AG09309 (cell line): ENCODE results near the gene SPPL2B.

Experiments
- DNase-seq: peaks from one replicate; pipeline ENCODE4 v3.0.0-alpha.2; 2010; ENCODE audit warnings: low read depth
- H3K4me3 ChIP-seq: 2 replicates; pipeline ENCODE4 v1.5.1; 2011; ENCODE audit warnings: mild to moderate bottlenecking, low read depth, low read length, moderate library complexity; ENCODE audit not compliant: control insufficient read depth
- TF ChIP-seq, protein P1 (sequence below): IDR thresholded peaks from 2 replicates; pipeline ENCODE4 v1.5.1; 2011; ENCODE audit warnings: mild to moderate bottlenecking, low read depth, low read length, inconsistent platforms; ENCODE audit not compliant: insufficient read depth, control insufficient read depth; ENCODE audit errors: missing control alignments

The SPPL2B gene

DNA sequence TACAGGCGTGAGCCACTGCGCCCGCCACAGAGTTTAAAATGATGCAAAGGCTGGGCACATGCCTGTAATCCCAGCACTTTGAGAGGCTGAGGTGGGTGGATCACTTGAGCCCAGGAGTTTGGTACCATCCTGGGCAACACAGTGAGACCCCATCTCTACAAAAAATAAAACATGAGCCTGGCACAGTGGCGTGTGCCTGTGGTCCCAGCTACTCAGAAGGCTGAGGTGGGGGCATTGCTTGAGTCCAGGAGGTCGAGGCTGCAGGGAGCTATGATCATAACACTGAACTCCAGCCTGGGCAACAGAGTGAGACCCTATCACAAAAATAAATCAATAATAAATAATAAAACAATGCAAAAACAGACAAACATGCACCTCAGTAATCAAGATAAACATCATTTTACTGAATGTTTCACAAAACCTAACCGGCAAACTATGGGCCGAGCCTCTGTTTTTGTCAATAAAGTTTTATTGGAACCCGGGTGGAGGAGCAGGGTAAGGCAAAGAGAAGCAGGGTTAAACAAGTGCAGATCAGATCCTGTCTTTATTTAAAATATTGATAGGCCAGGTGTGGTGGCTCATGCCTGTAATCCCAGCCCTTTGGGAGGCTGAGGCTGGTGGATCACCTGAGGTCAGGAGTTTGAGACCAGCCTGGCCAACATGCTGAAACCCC, 44.5 kb upstream of the SPPL2B start:
- no peak for DNase-seq
- H3K4me3 ChIP-seq, result no peak overlapping the region
- TF ChIP-seq, protein P1, sequence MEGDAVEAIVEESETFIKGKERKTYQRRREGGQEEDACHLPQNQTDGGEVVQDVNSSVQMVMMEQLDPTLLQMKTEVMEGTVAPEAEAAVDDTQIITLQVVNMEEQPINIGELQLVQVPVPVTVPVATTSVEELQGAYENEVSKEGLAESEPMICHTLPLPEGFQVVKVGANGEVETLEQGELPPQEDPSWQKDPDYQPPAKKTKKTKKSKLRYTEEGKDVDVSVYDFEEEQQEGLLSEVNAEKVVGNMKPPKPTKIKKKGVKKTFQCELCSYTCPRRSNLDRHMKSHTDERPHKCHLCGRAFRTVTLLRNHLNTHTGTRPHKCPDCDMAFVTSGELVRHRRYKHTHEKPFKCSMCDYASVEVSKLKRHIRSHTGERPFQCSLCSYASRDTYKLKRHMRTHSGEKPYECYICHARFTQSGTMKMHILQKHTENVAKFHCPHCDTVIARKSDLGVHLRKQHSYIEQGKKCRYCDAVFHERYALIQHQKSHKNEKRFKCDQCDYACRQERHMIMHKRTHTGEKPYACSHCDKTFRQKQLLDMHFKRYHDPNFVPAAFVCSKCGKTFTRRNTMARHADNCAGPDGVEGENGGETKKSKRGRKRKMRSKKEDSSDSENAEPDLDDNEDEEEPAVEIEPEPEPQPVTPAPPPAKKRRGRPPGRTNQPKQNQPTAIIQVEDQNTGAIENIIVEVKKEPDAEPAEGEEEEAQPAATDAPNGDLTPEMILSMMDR, result no peak

DNA sequence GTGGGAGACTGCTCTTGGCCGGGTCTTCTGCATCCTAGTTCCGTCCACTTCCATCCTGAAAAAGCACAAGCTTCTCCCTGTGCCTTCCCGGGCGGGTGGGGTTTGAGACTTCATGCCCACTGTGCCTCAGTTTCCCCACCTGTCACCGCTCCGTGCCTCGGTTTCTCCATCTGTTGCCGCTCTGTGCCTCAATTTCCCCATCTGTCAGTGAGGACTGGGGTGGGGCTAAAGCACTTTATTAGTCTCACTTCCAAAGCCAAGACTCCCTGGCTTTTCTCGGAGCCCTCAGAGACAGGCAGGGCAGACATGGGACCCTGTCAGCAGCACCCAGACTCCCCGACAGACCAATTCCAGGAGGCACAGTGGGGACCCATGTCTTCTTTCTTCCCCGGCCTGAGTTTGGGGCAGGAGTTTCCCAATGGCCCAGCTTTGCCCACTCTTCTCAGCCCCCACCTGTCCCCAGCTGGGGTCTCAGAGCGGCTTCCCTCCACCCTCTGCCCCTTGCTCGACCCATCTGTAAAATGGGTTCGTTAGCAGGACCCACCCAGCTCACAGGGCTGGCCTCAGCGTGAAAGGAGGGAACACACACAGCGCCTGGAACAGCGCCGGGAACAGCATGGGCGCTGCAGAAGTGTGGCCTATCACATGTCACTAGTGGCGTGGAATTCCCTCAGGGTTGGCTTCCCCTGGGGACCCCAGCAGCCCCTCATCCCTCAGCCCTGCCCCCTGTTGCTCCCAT, 41.9 kb upstream of the SPPL2B start:
- H3K4me3 ChIP-seq, result no peak overlapping the region
- DNase-seq, result no peak
- TF ChIP-seq, protein P1, result no peak

DNA sequence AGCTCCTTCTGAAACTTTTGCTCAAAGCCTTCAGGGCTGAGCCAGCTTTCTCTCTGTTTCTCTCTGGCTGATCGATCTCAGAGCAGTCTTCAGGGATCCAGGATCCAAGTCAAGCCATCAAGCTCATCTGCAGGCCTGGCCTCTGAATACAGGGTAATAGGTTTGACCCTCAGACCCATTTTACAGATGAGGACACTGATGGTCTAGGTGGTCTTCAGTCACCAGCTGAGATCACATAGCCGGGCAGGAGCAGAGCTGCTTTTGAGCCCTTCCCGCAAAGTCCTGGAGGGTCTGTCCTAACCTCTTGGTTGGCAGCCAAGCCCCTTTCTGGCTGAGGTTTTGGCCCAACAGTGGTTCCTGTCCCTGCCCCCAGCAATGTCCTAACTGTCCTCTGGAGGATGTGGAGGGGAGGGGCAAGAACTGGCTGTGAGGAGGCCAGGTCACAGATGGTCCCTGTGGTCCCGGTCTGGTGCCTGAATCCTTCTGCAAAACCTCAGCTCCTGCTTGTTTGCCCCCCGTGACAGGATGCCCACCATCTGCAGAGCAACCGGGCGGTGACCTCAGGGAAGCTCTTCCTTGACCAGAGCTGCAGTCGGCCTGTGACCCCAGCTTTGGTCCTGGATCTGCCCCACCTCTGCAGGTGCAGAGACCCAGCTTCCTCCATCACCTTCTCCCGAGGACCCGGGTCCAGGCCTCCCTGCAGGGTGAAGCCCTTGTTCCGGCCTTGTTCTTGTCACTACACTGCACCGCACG, 40.7 kb upstream of the SPPL2B start:
- H3K4me3 ChIP-seq, result no peak overlapping the region
- no peak for DNase-seq
- TF ChIP-seq, protein P1, result no peak

DNA sequence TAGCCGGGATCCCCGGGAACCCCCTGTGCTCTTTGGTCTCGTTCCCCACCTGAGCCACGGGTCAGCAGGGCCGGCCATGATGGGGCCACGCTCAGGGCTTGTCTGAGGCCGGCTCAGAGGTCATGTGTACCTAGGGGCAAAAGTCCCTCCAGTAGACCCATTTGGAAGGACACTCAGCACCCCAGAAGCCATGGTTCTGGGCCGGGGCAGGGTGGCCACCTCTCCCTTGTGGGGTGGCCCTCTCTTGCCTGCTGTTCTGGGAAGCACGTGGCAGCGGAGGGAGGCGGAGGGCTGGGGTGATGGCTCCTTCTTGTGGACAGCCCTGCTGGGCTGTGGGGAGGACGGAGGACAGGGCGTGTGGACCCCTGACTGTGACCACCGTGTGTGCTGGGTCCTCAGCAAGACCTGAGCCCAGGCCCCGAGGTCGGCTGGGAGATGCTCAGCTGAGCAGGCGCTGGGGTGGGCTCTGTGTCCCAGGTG, 40.1 kb upstream of the SPPL2B start:
- DNase-seq, result no peak
- TF ChIP-seq, protein P1, result no peak

DNA sequence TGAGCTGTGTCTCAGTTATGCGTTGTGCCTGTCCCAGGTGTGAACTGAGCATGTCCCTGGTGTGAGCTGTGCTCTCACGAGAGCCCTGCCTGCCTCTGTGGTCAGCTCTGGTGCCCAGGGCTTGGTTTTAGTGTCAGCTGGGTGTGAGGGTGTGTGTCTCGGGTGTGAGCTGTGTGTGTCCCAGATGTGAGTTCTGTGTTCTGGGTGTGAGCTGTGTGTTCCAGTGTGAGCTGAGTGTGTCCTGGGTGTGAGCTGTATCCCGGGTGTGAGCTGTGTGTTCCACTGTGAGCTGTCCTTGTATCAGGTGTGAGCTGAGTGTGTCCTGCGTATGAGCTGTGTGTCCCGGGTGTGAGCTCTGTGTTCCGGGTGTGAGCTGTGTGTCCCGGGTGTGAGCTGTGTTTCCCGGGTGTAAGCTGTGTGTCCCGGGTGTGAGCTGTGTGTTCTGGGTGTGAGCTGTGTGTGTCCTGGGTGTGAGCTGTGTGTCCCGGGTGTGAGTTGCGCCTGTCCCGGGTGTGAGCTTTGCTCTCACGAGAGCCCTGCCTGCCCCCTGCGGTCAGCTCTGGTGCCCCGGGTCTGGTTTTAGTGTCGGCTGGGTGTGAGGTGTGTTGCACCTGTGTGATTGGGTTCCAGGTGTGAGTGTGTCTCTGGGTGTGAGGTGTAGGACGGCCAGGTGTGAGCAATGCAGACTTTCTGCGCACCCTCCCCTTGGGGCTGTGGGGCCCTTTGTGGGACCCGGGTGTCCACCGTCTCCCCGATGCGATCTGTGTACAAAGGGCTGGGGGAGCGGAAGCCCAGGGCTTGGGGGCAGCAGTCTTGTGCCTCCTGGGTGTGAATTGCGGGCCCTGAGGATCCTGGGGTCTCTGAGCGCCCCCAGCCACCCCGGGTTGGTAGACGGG, 39.4 kb upstream of the SPPL2B start:
- DNase-seq, result no peak
- TF ChIP-seq, protein P1, result no peak
- H3K4me3 ChIP-seq, result no peak overlapping the region

More for the DNA sequence above, 40.1 kb upstream of the SPPL2B start:
- H3K4me3 ChIP-seq, result no peak overlapping the region
